Stimulated activated CD4-positive, alpha-beta T cell treated with anti-CD3 and anti-CD28 coated beads, TNF-alpha, amount 100 ng/mL, for 48 hours (primary cell): ENCODE results near the gene BICDL1.
"Not testable (repeated sequence)": the region's sequence is repeated elsewhere in the genome, so short reads cannot be mapped to it uniquely, and the experiment has no call there.

Experiments
- DNase-seq, 3 donors: peaks; one replicate each; pipeline ENCODE4 v3.0.0-alpha.2; 2020; ENCODE audit warnings: low read depth in 3 of 3

The BICDL1 gene

GRCh38 chr12:119988472-119989360 is at the start of gene BICDL1:
BICDL1 (plus strand) TSS chr12:119989236; CDS start chr12:119989869, 633 bp downstream.
- DNase-seq: peak; percentile 97 to 99 (median 98)

DNA sequence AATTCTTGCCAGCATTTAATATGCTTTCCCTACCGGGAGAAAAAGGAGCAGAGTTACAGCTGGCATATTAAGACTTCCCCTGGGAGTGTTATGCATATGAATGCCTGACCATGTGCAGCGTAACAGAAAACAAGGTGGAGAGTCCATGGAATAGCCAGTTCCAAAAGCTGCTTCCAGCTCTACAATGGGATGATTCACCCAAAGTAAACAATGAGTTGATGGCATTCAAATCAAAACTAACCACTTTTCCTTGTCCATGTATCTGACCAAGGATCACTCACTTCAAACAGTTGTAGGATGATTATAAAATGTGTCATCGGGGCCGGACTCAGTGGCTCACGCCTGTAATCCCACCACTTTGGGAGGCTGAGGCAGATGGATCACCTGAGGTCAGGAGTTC is 48.1 kb upstream of the BICDL1 start:
- DNase-seq: no peak

- DNase-seq: no peak
Observed at GRCh38 chr12:119942386-119942785, 46.6 kb upstream of the BICDL1 start.

DNA sequence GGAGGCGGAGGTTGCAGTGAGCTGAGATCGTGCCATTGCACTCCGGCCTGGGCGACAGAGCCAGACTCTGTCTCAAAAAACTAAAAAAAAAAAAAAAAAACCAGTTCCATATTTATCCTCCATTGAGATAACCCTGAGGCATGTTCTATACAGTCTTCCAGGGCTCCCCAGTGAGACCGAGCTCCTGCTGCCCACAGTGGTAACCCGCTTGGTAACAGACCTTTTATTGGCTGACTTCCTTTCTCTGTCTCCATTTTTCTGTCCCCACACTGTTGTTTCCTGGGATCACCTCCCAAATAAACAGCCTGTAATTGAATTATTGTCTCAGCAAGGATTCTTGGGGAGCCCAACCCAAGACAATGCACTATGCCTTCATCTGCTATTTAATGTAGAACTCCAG is 42.8 kb upstream of the BICDL1 start:
- no peak for DNase-seq

DNA sequence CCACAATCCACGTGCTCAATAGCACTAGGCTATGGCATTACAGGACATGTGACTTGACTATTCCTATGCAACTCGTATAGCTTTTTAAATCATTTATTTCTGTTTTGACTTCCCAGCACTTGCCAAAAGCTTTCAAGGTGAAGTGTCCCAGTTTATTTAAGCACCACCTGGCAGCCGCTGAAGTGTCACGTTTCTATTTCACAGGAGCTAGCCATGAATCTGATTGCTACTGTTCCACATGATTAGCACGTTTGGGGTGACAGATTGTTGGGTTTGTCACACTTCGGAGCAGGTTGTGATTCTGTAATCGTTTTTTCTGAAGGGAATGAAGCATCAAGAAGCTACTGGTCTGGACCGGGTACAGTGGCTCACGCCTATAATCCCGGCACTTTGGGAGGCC is 39.9 kb upstream of the BICDL1 start:
- DNase-seq: no peak

GRCh38 chr12:119949594-119949993 is 39.4 kb upstream of the BICDL1 start:
- DNase-seq: no peak

DNA sequence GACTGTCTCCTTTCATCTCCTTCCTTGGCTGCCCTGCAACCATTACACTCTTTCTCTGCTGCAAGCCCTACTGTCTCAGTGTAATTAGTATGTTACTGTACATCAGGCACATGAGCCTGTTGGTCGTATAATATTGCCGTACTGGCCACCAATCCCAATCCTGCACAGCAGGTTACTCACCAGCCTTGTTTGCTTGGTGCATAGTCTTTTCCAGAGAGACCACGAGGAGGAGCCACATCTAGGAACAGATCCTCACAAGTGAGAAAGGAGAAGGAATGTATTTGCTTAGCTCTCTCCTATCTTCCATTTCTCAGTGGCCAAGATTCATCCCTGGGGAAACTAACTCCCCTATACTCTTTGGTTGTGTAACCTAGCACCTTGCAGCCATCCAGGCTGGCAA is 33.0 kb upstream of the BICDL1 start:
- no peak for DNase-seq

DNA sequence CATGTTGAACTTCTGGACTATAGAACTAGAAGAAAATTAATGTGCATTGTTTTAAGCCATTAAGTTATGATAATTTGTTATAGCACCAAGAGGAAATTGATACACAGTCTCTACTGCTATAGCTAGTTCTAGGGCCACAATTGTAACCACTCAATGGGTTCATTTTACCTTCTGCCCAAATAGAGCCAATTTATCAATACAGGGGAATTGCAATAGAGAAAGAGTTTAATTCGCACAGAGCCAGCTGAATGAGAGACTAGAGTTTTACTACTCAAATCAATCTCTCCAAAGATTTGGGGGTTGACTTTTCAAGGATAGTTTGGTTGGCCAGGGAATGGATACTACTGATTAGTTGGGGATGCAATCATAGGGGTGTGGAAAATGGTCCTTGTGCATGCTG is 31.9 kb upstream of the BICDL1 start:
- DNase-seq: no peak

DNA sequence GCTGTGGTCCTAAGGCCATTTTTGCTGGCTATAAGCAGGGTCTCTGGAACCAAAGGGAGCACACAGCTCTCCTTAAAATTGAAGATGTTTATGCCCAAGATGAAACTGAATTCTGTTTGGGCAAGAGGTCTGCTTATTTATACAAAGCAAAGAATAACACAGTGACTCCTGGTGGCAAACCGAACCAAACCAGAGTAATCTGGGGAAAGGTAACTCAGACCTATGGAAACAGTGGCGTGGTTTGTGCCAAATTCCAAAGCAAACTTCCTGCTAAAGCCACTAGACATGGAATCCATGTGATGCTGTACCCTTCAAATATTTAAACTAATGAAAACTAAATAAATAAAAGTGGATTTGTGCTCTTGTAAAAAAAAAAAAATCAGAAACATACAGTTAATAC is 29.6 kb upstream of the BICDL1 start:
- DNase-seq: no peak

DNA sequence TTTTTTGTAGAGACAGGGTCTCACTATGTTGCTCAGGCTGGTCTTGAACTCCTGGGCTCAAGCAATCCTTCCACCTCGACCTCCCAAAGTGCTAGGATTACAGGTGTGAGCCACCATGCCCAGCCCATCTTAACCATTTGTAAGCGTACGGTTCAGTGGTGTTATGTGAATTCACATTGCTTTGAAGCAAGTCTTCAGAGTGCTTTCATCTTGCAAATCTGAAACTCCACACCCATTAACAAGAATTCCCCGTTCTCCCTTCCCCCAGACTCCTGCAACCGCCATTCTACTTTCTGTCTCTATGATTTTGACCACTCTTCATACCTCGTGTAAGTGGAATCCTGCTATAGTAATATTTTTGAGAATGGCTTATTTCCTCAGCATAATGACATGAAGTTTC is 24.9 kb upstream of the BICDL1 start:
- no peak for DNase-seq

GRCh38 chr12:119964929-119965328 is 24.1 kb upstream of the BICDL1 start:
- no peak for DNase-seq

DNA sequence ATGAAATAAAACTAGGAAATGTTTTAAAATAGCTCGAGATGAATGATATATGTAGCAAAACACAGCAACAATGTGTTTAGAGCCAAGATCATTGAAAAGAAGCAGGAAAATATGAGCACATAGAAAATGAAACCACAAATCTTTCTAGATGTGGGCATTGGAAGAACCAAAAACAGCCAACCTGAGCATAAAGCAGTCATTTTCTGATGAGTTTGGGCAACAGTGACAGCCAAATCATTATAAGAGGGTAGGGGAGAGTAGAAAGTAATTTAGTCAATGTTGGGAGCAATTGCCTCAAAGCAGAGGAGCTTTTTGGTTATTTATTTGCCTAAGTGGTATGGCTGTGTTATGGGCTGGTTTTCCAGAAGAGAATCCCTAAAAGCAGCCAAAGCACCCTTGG is 8.8 kb upstream of the BICDL1 start:
- no peak for DNase-seq

- not testable (repeated sequence) for DNase-seq
Observed at GRCh38 chr12:119980702-119981101, 8.3 kb upstream of the BICDL1 start.

- DNase-seq: no peak
Observed at GRCh38 chr12:119989361-119989730, 310 bp downstream of the BICDL1 start.

DNA sequence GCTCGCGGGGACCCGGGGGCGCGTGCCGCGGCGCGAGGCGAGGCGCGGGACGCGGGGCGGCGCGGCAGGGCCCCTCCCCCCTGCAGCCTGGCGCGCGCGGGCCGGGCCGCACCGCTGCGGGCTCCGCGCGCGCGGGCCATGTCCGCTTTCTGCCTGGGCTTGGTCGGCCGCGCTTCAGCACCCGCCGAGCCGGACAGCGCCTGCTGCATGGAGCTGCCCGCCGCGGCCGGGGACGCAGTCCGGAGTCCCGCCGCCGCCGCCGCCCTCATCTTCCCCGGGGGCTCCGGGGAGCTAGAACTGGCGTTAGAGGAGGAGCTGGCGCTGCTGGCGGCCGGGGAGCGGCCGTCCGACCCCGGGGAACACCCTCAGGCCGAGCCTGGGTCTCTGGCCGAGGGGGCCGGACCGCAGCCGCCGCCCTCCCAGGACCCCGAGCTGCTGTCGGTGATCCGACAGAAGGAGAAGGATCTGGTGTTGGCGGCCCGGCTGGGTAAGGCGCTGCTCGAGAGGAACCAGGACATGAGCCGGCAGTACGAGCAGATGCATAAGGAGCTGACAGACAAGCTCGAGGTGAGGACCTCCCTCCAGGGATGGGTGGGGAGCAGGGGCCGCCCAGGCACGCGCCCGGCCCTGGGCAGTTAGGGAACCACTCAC is 820 bp downstream of the BICDL1 start:
- DNase-seq: peak; percentile 39 to 63 (median 60)

DNA sequence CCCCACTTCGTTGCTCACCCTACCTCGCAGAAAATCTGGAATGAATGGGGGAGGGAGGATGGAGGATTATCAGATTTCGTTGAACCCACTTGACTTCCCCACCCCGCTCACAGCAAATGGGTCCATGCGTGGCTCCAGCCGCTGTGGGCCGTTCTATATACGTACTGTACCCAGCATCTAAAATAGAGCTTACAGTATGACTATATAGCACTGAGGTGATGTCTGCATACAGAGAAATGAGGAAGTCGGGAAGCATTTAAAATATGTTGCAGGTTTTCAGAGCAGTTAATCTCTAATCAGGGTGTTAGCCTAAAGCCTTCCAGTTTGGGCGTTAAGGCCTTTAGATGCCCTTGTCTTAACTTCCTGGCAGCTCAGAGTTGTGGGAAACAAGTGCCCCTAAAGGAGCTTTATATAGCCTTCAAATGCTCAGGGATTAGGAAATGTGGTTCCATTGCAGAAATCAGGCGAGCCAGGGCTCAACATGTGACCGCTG is 1.4 kb downstream of the BICDL1 start:
- DNase-seq: no peak

- DNase-seq: no peak
Observed at GRCh38 chr12:119992129-119992705, 3.2 kb downstream of the BICDL1 start.

- DNase-seq: no peak
Observed at GRCh38 chr12:119994892-119995658, 6.0 kb downstream of the BICDL1 start.

- no peak for DNase-seq
Observed at GRCh38 chr12:119996417-119996816, 7.4 kb downstream of the BICDL1 start.

DNA sequence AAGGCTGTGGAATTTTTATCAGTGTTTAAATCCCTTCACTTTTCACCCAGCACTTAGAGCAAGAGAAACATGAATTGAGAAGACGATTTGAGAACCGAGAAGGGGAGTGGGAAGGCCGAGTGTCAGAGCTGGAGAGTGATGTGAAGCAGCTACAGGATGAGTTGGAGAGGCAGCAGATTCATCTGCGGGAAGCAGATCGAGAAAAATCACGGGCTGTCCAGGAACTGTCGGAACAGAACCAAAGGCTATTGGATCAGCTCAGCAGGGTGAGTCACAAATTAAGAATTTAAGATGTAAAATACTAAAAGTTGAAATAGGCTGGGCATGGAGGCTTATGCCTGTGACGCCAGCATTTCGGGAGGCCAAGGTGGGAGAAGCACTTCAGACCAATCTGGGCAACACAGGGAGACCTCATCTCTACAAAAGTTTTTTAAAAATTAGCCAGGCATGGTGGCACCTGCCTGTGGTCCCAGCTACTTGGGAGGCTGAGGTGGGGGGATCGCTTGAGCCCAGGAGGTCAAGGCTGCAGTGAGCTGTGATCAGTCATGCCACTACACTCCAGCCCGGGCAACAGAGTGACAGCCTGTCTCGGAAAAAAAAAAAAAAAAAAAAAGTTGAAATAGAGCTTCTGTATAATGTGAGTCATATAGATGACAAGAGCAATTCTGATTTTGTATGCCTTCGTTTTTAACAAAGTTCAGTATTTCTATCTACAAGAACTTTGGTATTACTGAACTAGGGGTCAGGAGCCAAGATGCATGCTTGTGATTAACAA is 9.6 kb downstream of the BICDL1 start:
- no peak for DNase-seq

DNA sequence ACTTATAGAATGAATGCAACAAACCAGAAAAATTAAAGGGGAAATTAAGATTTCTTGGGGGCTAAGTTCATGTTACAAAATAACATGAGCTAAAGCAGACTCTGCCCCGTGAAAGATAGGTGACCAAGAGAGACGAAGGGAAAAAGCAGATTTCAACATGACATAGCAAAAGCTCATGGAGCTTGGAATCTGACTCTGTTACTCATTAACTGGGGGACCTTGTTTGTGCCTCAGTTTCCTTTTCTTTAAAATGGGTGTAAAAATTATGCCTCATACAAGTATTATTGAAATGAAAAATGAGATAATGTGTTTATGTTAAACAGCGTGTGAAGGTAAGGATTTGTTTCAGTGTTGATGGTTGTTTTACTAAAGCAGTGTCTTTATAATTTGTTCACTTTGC is 11.5 kb downstream of the BICDL1 start:
- DNase-seq: no peak
